Endothelial cell of umbilical vein (primary cell): ENCODE results near the gene SLC16A2. TPM values are rescaled to one million over a fixed set of nuclear protein-coding genes. Genes with fewer than 3 reads are reported as not detected.

Experiments used
- BruUV-seq: library from RNA; stranded (reverse); fragments of 400-500 nt; replicated peaks from 2 replicates; lab custom pipeline; 2021; lab: Mats Ljungman, UMichigan
- CTCF ChIA-PET: fragments of 300-600, 350-600 bp; sonication (Branson Sonifier 250); formaldehyde crosslinking; loops from one replicate; lab custom pipeline; 2021; ENCODE audit warnings: antibody characterized with exemption, inconsistent platforms; lab: Charles Lee
- POLR2A ChIA-PET: fragments of 300-600, 350-600 bp; sonication (Branson Sonifier 250); formaldehyde crosslinking; loops from one replicate; lab custom pipeline; 2021; ENCODE audit warnings: antibody characterized with exemption, inconsistent platforms; lab: Charles Lee
- DNase-seq: peaks from one replicate; pipeline ENCODE4 v3.0.0-alpha.2; 2011; ENCODE audit warnings: low read depth, low spot score
- FAIRE-seq: peaks from 2 replicates; lab custom pipeline; 2011; peaks lifted over from hg19 to GRCh38; lab: Jason Lieb, UNC
- H2AFZ ChIP-seq: 2 replicates; pipeline ENCODE4 v1.6.0; 2012; ENCODE audit warnings: low read depth, low read length, control low read depth, inconsistent platforms
- H3K27ac ChIP-seq: 2 replicates; pipeline ENCODE4 v1.5.1; 2011; ENCODE audit warnings: low read depth, mild to moderate bottlenecking, control low read depth, low read length, moderate library complexity; ENCODE audit not compliant: insufficient read depth
- H3K27me3 ChIP-seq, 2 experiments: 2 replicates each; pipeline versions ENCODE4 v1.6.0 to v1.6.1; 2011; ENCODE audit warnings: low read length in 2 of 2, mixed read lengths in 1 of 2; ENCODE audit not compliant: control insufficient read depth in 2 of 2, insufficient read depth in 2 of 2
- H3K36me3 ChIP-seq, 2 experiments: 2 replicates in 1 of 2; 3 replicates in 1 of 2; pipeline ENCODE4 v1.5.1; 2011; ENCODE audit warnings: low read length in 2 of 2, mild to moderate bottlenecking in 1 of 2, moderate library complexity in 1 of 2; ENCODE audit not compliant: control insufficient read depth in 2 of 2, insufficient read depth in 2 of 2; ENCODE audit errors: extremely low read depth in 1 of 2
- H3K4me1 ChIP-seq: 3 replicates; pipeline ENCODE4 v1.5.1; 2011; ENCODE audit warnings: mild to moderate bottlenecking, low read length; ENCODE audit not compliant: control insufficient read depth, insufficient read depth; ENCODE audit errors: extremely low read depth
- H3K4me2 ChIP-seq: 2 replicates; pipeline ENCODE4 v1.6.1; 2011; ENCODE audit warnings: low read length, control low read depth, mixed read lengths; ENCODE audit not compliant: insufficient read depth
- H3K4me3 ChIP-seq, 3 experiments: fragments of 200-600 bp in 1 of 3; sonication (generic), shearing (Covaris generic) in 1 of 3; replicated peaks in 1 of 3; 2 replicates each; pipeline ENCODE4 v1.5.1; 2011 to 2016; ENCODE audit warnings: control low read depth in 3 of 3, low read length in 3 of 3, mild to moderate bottlenecking in 2 of 3, inconsistent platforms in 1 of 3, low read depth in 1 of 3, moderate library complexity in 1 of 3; ENCODE audit not compliant: insufficient read depth in 1 of 3
- H3K79me2 ChIP-seq: 2 replicates; pipeline ENCODE4 v1.6.0; 2012; ENCODE audit warnings: low read length, inconsistent platforms; ENCODE audit not compliant: control insufficient read depth, insufficient read depth
- H3K9ac ChIP-seq: replicated peaks from 2 replicates; pipeline ENCODE3; 2011; ENCODE audit warnings: low read length, control low read depth; ENCODE audit not compliant: insufficient read depth; ENCODE audit errors: extremely low read depth
- H3K9me1 ChIP-seq: replicated peaks from 3 replicates; pipeline ENCODE4 v1.6.0; 2011; ENCODE audit warnings: mild to moderate bottlenecking, low read length; ENCODE audit not compliant: control insufficient read depth, insufficient read depth; ENCODE audit errors: extremely low read depth
- H3K9me3 ChIP-seq: replicated peaks from 2 replicates; pipeline ENCODE4 v1.5.1; 2012; ENCODE audit warnings: low read length, inconsistent platforms; ENCODE audit not compliant: control insufficient read depth, insufficient read depth
- H4K20me1 ChIP-seq: replicated peaks from 2 replicates; pipeline ENCODE3; 2011; ENCODE audit warnings: mild to moderate bottlenecking, low read length; ENCODE audit not compliant: control insufficient read depth, insufficient read depth; ENCODE audit errors: extremely low read depth
- FOS ChIP-seq: IDR thresholded peaks from 2 replicates; pipeline ENCODE4 v1.6.1; 2011; ENCODE audit warnings: mild to moderate bottlenecking, low read length, moderate library complexity, borderline replicate concordance; ENCODE audit not compliant: insufficient read depth
- JUN ChIP-seq: IDR thresholded peaks from 2 replicates; pipeline ENCODE4 v1.6.1; 2011; ENCODE audit warnings: borderline replicate concordance, low read depth; ENCODE audit not compliant: insufficient read length, insufficient read depth
- MYC ChIP-seq: IDR thresholded peaks from one replicate; pipeline ENCODE4 v1.6.1; 2011; ENCODE audit warnings: mild to moderate bottlenecking, low read depth, low read length
- POLR2AphosphoS5 ChIP-seq: IDR thresholded peaks from 2 replicates; pipeline ENCODE4 v1.6.1; 2012; ENCODE audit warnings: low read depth, mild to moderate bottlenecking, control low read depth, low read length, moderate library complexity; ENCODE audit not compliant: insufficient read depth
- dilution Hi-C: fragments of 300-500 bp; cut with MboI; formaldehyde crosslinking; loops from one replicate; pipeline ENCODE4 v1.15.0; 2019; ENCODE audit warnings: low sequenced_read_pairs; ENCODE audit not compliant: extremely low pct_ligation_motif_present
- intact Hi-C: fragments of 100-400 bp; cut with micrococcal nuclease; formaldehyde crosslinking; loops from one replicate; pipeline ENCODE4 v1.10.0; 2022
- polyA plus RNA-seq, 4 experiments: library from polyadenylated mRNA; depleted of rRNA in 3 of 4; stranded (reverse) in 3 of 4; unstranded in 1 of 4; fragments of >200 nt; gene quantifications; 2 replicates each; pipeline versions ENCODE4 v1.2.1 to v1.2.3, GENCODE V29; 2011 to 2012; ENCODE audit warnings: missing spikeins in 1 of 4
- total RNA-seq: library from RNA; stranded (reverse); gene quantifications from 2 replicates; pipeline ENCODE4 v1.2.3, GENCODE V29; 2021
- TF ChIP-seq, protein P1 (sequence below): IDR thresholded peaks from 2 replicates; pipeline ENCODE4 v1.6.1; 2011; ENCODE audit not compliant: insufficient read depth, insufficient read length
- TF ChIP-seq, protein P2 (sequence below), 2 donors: IDR thresholded peaks; 1 replicate in 1 of 2; 2 replicates in 1 of 2; pipeline ENCODE4 v1.5.1; 2011; ENCODE audit warnings: low read length in 2 of 2, mild to moderate bottlenecking in 2 of 2, moderate library complexity in 2 of 2, control low read depth in 1 of 2, inconsistent platforms in 1 of 2, low read depth in 1 of 2; ENCODE audit not compliant: insufficient read depth in 1 of 2; ENCODE audit errors: extremely low read depth in 1 of 2

Gene SLC16A2
- total and polyA plus RNA-seq, 2 donors (not counting 3 experiments of a cell fraction or from before 2014, with no cell fraction given) = 3.1 to 3.6 TPM

DNA sequence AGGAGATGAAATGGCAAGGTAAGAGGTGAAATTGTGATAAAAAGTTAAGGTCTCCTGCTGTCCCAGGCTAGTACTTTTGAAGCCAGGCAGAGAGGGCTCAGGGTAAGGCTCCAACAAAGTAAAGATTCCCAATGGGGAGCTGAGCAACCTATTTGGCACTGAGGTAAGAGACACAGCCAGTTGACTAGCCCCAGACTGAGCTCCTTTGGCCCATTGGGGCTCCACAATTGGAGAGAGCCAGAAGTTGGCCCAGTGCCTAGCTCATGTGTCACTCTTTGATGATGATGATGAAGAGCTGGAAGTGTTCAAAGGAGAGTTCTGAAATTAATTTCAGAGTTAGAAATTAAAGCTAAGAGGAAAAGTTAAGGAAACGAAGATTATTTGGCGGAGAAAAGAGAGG, 98.6 kb downstream of the SLC16A2 start:
- no peaks in the 10 kb centered on the region for H3K9me3 ChIP-seq
- dilution Hi-C loops (no loop called here), intact Hi-C loops (no loop called here)
- no peak overlapping the region for H3K27ac ChIP-seq
- TF ChIP-seq FOS = no peak
- TF ChIP-seq JUN = no peak
- no peak for TF ChIP-seq POLR2AphosphoS5
- TF ChIP-seq, protein P1, sequence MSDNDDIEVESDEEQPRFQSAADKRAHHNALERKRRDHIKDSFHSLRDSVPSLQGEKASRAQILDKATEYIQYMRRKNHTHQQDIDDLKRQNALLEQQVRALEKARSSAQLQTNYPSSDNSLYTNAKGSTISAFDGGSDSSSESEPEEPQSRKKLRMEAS = no peak
- TF ChIP-seq MYC = no peak
- TF ChIP-seq, protein P2, sequence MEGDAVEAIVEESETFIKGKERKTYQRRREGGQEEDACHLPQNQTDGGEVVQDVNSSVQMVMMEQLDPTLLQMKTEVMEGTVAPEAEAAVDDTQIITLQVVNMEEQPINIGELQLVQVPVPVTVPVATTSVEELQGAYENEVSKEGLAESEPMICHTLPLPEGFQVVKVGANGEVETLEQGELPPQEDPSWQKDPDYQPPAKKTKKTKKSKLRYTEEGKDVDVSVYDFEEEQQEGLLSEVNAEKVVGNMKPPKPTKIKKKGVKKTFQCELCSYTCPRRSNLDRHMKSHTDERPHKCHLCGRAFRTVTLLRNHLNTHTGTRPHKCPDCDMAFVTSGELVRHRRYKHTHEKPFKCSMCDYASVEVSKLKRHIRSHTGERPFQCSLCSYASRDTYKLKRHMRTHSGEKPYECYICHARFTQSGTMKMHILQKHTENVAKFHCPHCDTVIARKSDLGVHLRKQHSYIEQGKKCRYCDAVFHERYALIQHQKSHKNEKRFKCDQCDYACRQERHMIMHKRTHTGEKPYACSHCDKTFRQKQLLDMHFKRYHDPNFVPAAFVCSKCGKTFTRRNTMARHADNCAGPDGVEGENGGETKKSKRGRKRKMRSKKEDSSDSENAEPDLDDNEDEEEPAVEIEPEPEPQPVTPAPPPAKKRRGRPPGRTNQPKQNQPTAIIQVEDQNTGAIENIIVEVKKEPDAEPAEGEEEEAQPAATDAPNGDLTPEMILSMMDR (IDR thresholded peaks at IDR 0.05; ENCODE audit: extremely low read depth in 1 of 2, insufficient read depth in 1 of 2, low read depth in 1 of 2, low read length in 2 of 2) = no peak
- no peak overlapping the region for H3K9ac ChIP-seq
- no peaks in the 10 kb centered on the region for H4K20me1 ChIP-seq
- FAIRE-seq (no peak), DNase-seq (no peak)
- no peaks in the 10 kb centered on the region for H3K4me1 ChIP-seq
- no TSS peak for BruUV-seq
- no peak overlapping the region for H3K4me3 ChIP-seq
- ChIA-PET CTCF (no interaction called here), POLR2A (no interaction called here)
- H3K79me2 ChIP-seq = no peaks in the 10 kb centered on the region
- no peaks in the 10 kb centered on the region for H3K27me3 ChIP-seq
- no peak overlapping the region for H3K4me2 ChIP-seq
- H2AFZ ChIP-seq = no peak overlapping the region
- H3K9me1 ChIP-seq = no peaks in the 10 kb centered on the region
- H3K36me3 ChIP-seq = no peaks in the 10 kb centered on the region
